GM19025 (cell line): Measurements from ENCODE around the gene THEM4.
A peak's percentile ranks its signal among the peaks of the same experiment; 100 is the strongest.

ENCODE experiments used
- ATAC-seq: cut with Tn5 transposase; IDR thresholded peaks from one replicate; pipeline ENCODE4 v1.9.1; 2021; ENCODE audit warnings: mild to moderate bottlenecking, low read depth, moderate library complexity; ENCODE audit not compliant: unreplicated experiment

The THEM4 gene

GRCh38 chr1:151909167-151910149 is at the start of gene THEM4:
Gene THEM4 (minus strand): TSS chr1:151909511. CDS start chr1:151909458, 53 bp downstream.
- ATAC-seq, result peak; percentile 95

GRCh38 chr1:151958959-151959358 is 49.6 kb upstream of the THEM4 start:
- ATAC-seq, result no peak

GRCh38 chr1:151956957-151957497 is 47.7 kb upstream of the THEM4 start:
- ATAC-seq, result no peak

GRCh38 chr1:151953409-151954094 is 44.2 kb upstream of the THEM4 start:
- ATAC-seq, result no peak

- ATAC-seq, result no peak
These were observed 43.5 kb upstream of the THEM4 start for GRCh38 chr1:151952811-151953210.

- no peak for ATAC-seq
These were observed 40.3 kb upstream of the THEM4 start for GRCh38 chr1:151949371-151950193.

- ATAC-seq, result no peak
These were observed 39.2 kb upstream of the THEM4 start for GRCh38 chr1:151948506-151948905.

- ATAC-seq, result no peak
These were observed 37.8 kb upstream of the THEM4 start for GRCh38 chr1:151947140-151947539.

GRCh38 chr1:151945725-151946722 is 36.7 kb upstream of the THEM4 start:
- no peak for ATAC-seq

- ATAC-seq, result no peak
These were observed 35.7 kb upstream of the THEM4 start for GRCh38 chr1:151944857-151945575.

GRCh38 chr1:151944126-151944856 is 35.0 kb upstream of the THEM4 start:
- ATAC-seq, result no peak

GRCh38 chr1:151943591-151943990 is 34.3 kb upstream of the THEM4 start:
- ATAC-seq, result no peak

- no peak for ATAC-seq
These were observed 33.6 kb upstream of the THEM4 start for GRCh38 chr1:151942882-151943281.

GRCh38 chr1:151940541-151940940 is 31.2 kb upstream of the THEM4 start:
- no peak for ATAC-seq

GRCh38 chr1:151939779-151940178 is 30.5 kb upstream of the THEM4 start:
- no peak for ATAC-seq

GRCh38 chr1:151939141-151939540 is 29.8 kb upstream of the THEM4 start:
- ATAC-seq, result no peak

GRCh38 chr1:151936653-151937052 is 27.3 kb upstream of the THEM4 start:
- no peak for ATAC-seq
